ENCODE data around the gene MTMR12. TPM values are rescaled to one million over a fixed set of nuclear protein-coding genes. Genes with fewer than 3 reads are reported as not detected.

Gene MTMR12
- total and polyA plus RNA-seq, 4 donors = 7.8 to 43.3 (median 23.8) TPM

DNA sequence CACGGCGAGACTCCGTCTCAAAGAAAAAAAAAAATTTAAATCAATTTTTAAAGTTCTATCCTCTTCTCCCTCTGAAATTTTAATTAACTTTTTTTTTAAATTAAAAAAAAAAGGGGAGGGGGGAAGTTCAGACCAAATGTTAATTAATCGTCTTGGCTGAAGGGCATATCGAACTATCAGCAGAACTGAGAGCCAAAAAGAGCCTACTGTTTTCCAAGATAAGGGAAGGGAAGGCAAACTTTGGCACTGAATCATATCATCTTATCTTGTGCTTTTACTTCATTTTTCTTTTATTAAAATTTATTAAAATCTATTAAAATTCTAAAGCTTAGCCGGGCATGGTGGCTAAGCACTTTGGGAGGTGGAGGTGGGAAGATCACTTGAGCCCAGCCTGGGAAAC is 45.9 kb upstream of the MTMR12 start:
- Histone ChIP-seq H3K9ac (ENCODE audit: insufficient read depth in 1 of 2, low read length in 2 of 2) (no peak overlapping the region), H3K27ac (ENCODE audit: low read depth in 1 of 2, low read length in 1 of 2) (no peak overlapping the region), H3K9me3 (ENCODE audit: control insufficient read depth in 4 of 4, insufficient read depth in 3 of 4, low read length in 3 of 4) (no peaks in the 10 kb centered on the region), H3K27me3 (ENCODE audit: control insufficient read depth in 3 of 3, insufficient read depth in 3 of 3, low read length in 2 of 3) (no peaks in the 10 kb centered on the region), H3K4me1 (ENCODE audit: control insufficient read depth in 5 of 5, insufficient read depth in 5 of 5, low read length in 5 of 5) (no peaks in the 10 kb centered on the region), H3K36me3 (ENCODE audit: control insufficient read depth in 4 of 4, insufficient read depth in 4 of 4, low read length in 4 of 4) (peaks cover 9 to 44% (median 24%) of the 10 kb centered on the region in 4 donors), H3K4me3 (no peak overlapping the region)
- DNase-seq (no peak), ATAC-seq (ENCODE audit: insufficient read depth, low FRiP score) (no peak)
- 88 to 90% methylated on average over 6 of the region's 6 CpGs for WGBS, 2 donors
- TF ChIP-seq, protein P1, sequence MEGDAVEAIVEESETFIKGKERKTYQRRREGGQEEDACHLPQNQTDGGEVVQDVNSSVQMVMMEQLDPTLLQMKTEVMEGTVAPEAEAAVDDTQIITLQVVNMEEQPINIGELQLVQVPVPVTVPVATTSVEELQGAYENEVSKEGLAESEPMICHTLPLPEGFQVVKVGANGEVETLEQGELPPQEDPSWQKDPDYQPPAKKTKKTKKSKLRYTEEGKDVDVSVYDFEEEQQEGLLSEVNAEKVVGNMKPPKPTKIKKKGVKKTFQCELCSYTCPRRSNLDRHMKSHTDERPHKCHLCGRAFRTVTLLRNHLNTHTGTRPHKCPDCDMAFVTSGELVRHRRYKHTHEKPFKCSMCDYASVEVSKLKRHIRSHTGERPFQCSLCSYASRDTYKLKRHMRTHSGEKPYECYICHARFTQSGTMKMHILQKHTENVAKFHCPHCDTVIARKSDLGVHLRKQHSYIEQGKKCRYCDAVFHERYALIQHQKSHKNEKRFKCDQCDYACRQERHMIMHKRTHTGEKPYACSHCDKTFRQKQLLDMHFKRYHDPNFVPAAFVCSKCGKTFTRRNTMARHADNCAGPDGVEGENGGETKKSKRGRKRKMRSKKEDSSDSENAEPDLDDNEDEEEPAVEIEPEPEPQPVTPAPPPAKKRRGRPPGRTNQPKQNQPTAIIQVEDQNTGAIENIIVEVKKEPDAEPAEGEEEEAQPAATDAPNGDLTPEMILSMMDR (IDR thresholded peaks at IDR 0.05; ENCODE audit: control extremely low read depth, extremely low read depth) = no peak

DNA sequence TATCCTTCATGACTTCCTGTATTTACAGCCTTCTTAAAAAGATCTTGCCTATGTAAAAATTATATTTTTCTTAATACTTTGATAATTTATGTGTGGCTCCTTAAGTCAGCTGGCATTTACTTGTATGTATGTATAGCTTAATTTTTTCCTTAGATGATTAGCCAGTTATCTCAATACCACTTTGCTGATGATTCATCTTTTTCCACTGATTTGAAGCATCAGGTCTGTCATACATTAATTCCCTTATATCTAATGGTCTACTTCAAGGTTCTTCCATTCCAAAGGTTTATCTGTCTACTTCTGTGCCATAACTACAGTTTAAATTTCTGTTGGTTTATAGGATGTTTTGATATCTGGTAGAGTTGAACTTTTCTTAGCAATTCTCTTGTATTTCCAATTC is 44.9 kb upstream of the MTMR12 start:
- no peaks in the 10 kb centered on the region for H3K27me3 ChIP-seq (ENCODE audit: control insufficient read depth in 3 of 3, insufficient read depth in 3 of 3, low read length in 2 of 3)
- peaks cover 9 to 36% (median 20%) of the 10 kb centered on the region in 4 donors for H3K36me3 ChIP-seq (ENCODE audit: control insufficient read depth in 4 of 4, insufficient read depth in 4 of 4, low read length in 4 of 4)
- no peaks in the 10 kb centered on the region for H3K4me1 ChIP-seq (ENCODE audit: control insufficient read depth in 5 of 5, insufficient read depth in 5 of 5, low read length in 5 of 5)
- no peak overlapping the region for H3K4me3 ChIP-seq
- DNase-seq = no peak
- no peak overlapping the region for H3K27ac ChIP-seq (ENCODE audit: low read depth in 1 of 2, low read length in 1 of 2)
- TF ChIP-seq, protein P1 (IDR thresholded peaks at IDR 0.05; ENCODE audit: control extremely low read depth, extremely low read depth) = no peak
- no peak overlapping the region for H3K9ac ChIP-seq (ENCODE audit: insufficient read depth in 1 of 2, low read length in 2 of 2)
- no peaks in the 10 kb centered on the region for H3K9me3 ChIP-seq (ENCODE audit: control insufficient read depth in 4 of 4, insufficient read depth in 3 of 4, low read length in 3 of 4)
- ATAC-seq (ENCODE audit: insufficient read depth, low FRiP score) = no peak

DNA sequence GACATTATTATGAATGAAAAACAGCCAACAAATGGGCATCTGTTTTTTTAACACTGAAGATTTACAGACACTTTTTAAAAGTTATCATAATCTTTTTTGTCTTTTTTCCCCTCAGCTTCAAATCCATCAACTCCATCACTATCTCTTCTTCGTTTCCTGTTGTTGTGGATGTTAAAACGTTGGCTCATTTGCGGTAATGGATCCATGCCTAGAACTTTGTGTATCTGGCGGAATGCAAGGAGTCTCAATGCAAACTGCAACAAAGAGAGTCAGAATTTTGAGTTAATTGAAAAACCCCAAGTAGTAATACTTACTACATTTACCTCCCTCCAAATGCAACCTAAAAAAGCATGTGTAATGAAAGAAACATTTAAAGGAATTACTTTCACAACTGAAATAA is 42.9 kb upstream of the MTMR12 start:
- ATAC-seq (ENCODE audit: insufficient read depth, low FRiP score) (no peak), DNase-seq (peak in 1 of 3 donors; percentile 60)
- Histone ChIP-seq H3K36me3 (ENCODE audit: control insufficient read depth in 4 of 4, insufficient read depth in 4 of 4, low read length in 4 of 4) (peaks cover 5 to 21% (median 11%) of the 10 kb centered on the region in 4 donors), H3K4me1 (ENCODE audit: control insufficient read depth in 5 of 5, insufficient read depth in 5 of 5, low read length in 5 of 5) (no peaks in the 10 kb centered on the region), H3K27me3 (ENCODE audit: control insufficient read depth in 3 of 3, insufficient read depth in 3 of 3, low read length in 2 of 3) (no peaks in the 10 kb centered on the region), H3K4me3 (no peak overlapping the region), H3K9ac (ENCODE audit: insufficient read depth in 1 of 2, low read length in 2 of 2) (no peak overlapping the region), H3K9me3 (ENCODE audit: control insufficient read depth in 4 of 4, insufficient read depth in 3 of 4, low read length in 3 of 4) (no peaks in the 10 kb centered on the region), H3K27ac (ENCODE audit: low read depth in 1 of 2, low read length in 1 of 2) (no peak overlapping the region)
- WGBS, 2 donors = 69 to 87% methylated on average over 4 of the region's 4 CpGs
- TF ChIP-seq, protein P1 (IDR thresholded peaks at IDR 0.05; ENCODE audit: control extremely low read depth, extremely low read depth) = no peak

DNA sequence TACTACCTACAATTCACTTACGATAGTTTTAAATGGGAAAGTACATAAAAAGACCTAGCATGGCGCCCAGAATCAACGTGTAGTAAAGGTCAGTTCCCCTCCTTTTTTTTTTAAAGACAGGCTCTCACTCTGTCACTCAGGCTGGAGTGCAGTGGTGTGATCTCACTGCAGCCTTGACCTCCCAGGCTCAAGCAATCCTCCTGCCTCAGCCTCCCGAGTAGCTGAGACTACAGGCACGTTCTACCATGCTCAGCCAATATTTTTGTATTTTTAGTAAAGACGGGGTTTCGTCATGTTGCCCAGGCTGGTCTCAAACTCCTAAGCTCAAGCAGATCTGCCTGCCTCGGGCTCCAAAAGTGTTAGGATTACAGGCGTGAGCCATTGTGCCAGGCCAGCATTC is 40.7 kb upstream of the MTMR12 start:
- Histone ChIP-seq H3K4me3 (no peak overlapping the region), H3K36me3 (ENCODE audit: control insufficient read depth in 4 of 4, insufficient read depth in 4 of 4, low read length in 4 of 4) (peaks cover 2 to 17% (median 8%) of the 10 kb centered on the region in 4 donors), H3K27ac (ENCODE audit: low read depth in 1 of 2, low read length in 1 of 2) (no peak overlapping the region), H3K9me3 (ENCODE audit: control insufficient read depth in 4 of 4, insufficient read depth in 3 of 4, low read length in 3 of 4) (no peaks in the 10 kb centered on the region), H3K27me3 (ENCODE audit: control insufficient read depth in 3 of 3, insufficient read depth in 3 of 3, low read length in 2 of 3) (no peaks in the 10 kb centered on the region), H3K9ac (ENCODE audit: insufficient read depth in 1 of 2, low read length in 2 of 2) (no peak overlapping the region), H3K4me1 (ENCODE audit: control insufficient read depth in 5 of 5, insufficient read depth in 5 of 5, low read length in 5 of 5) (no peaks in the 10 kb centered on the region)
- DNase-seq (no peak), ATAC-seq (ENCODE audit: insufficient read depth, low FRiP score) (no peak)
- WGBS, 2 donors = 96 to 98% methylated on average over 9 of the region's 9 CpGs
- TF ChIP-seq, protein P1 (IDR thresholded peaks at IDR 0.05; ENCODE audit: control extremely low read depth, extremely low read depth) = no peak
